GM19240 (cell line): Measurements from ENCODE around the gene SLC15A3.
"Not testable (repeated sequence)": the region's sequence is repeated elsewhere in the genome, so short reads cannot be mapped to it uniquely, and the experiment has no call there.

ENCODE experiments used
- DNase-seq: peaks from one replicate; pipeline ENCODE4 v3.0.0; 2011; ENCODE audit warnings: low spot score; ENCODE audit not compliant: insufficient read length

Gene SLC15A3

GRCh38 chr11:60914633-60915247 lies 37.2 kb downstream of the SLC15A3 start:
- no peak for DNase-seq

GRCh38 chr11:60913793-60914632 lies 38.0 kb downstream of the SLC15A3 start, which contains the start of gene TMEM109:
Gene TMEM109 (plus strand): TSS chr11:60914158. CDS start chr11:60919694, 5,536 bp downstream.
- DNase-seq, result no peak

DNA sequence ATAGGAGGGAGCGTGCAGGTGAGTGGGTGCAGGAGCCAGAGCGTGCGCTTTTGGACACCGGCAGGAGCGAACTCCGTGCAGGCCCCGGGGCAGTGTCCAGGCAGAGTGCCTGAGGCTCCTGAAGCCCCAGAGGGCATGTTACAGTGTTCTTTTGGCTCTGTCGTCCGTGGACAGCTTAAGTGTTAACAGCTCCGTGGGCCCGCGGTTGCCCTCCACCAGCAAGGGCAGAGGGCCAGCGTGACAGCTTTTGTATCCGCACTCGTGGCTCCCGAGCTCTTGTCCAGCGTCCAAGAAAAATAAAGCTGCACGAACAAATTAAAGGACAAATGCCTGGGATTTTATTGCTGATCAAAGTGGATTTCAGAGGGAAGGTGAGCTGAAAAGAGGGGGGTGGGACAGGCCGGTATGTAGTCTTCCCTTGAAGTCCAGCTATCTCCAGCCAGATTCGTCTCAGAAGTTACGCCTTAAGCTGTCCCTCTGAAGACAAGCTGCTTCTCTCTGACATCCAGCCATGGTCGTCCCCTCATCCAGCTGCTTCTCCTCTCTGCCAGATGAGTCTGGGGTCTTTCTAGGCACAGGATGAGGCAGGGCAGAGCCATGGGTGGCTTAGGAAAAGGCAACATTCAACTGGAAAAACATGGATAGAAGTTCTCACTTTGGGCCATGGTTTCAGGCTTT lies 39.0 kb downstream of the SLC15A3 start:
- no peak for DNase-seq

- DNase-seq, result no peak
Measured at GRCh38 chr11:60912223-60912850, 39.6 kb downstream of the SLC15A3 start.

DNA sequence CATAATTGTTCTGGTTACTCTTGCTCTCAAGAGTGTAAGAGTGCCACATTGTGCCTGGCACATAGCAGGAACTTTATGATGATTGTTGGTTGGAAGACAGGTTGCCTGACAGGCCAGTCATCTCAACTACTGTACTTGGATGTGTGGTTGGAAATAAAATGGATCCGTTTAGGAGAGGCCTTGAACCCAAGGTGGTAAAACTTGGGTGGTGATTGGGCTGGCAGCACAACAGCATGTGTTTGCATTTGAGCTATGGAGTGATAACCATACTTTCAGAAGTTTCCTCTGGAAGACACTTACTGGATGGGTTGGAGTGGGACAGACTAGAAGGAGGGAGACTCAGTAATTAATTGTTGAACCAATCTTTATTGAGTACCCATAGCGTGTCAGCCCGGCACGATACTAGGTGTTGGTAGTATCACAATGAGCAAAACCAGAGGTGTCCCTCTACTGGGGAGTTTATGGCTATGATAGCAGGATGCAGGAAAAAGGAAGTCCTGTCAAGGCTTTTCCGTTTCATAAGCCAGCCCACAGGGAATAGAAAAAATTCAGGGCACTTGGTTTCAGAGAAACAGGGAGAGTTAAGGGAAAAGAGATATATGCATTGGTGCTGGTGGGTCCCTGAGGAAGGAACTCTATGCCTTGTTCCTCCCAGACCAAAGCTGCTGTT lies 41.1 kb downstream of the SLC15A3 start:
- no peak for DNase-seq

GRCh38 chr11:60910281-60910687 lies 41.7 kb downstream of the SLC15A3 start:
- no peak for DNase-seq

DNA sequence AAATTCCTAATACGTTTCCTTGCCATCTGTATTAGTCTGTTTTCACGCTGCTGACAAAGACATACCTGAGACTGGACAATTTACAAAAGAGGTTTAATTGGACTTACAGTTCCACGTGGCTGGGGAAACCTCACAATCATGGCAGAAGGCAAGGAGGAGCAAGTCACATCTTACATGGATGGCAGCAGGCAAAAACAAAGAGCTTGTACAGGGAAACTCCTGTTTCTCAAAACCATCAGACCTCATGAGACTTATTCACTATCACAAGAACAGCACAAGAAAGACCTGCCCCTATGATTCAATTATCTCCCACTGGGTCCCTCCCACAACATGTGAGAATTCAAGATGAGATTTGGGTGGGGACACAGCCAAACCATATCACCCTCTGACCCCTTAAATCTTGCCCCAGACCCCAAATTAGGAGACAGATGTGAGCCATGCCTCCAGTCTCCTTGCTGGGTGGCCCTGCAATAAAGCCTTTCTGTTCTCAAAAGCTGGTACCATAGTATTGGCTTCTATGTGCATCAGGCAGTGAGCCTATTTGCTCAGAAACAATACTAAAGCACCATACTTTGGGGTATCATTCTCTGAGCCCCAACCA lies 42.2 kb downstream of the SLC15A3 start:
- not testable (repeated sequence) for DNase-seq

- DNase-seq, result no peak
Measured at GRCh38 chr11:60908803-60909202, 43.2 kb downstream of the SLC15A3 start.

GRCh38 chr11:60906132-60906972 lies 45.6 kb downstream of the SLC15A3 start, which contains the start of gene PRPF19:
Gene PRPF19 (minus strand): TSS chr11:60906585. CDS start chr11:60906382, 203 bp downstream.
- DNase-seq, result no peak

DNA sequence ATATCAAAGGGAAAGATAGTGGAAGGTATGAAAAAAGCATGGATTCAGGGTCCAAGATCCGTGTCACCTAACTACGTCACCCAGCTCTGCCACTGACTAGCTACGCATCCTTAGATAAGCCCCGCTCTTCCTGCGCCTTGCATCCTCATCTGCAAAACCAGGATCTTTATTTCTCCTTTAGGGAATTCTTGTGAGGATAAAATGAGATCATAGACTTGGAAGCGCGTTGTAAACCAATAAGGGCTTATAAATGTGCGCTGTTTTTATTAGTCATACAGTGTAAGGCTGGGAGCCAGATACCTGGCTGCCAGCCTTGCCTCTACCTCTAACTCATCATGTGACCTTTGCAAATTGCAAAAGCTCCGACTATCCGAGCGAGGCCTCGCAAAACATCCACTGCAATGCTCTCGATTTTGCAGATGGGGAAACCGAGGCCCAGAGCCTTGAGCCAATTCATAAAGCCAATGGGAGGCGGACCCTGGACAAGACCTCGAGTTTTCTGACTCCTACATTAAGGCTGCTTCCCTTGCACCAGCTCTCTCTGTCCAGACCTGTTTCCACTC lies 46.3 kb downstream of the SLC15A3 start:
- no peak for DNase-seq

- DNase-seq, result no peak
Measured at GRCh38 chr11:60905047-60905446, 46.9 kb downstream of the SLC15A3 start.

GRCh38 chr11:60902625-60903024 lies 49.4 kb downstream of the SLC15A3 start:
- DNase-seq, result no peak

GRCh38 chr11:60900673-60901404 lies 51.1 kb downstream of the SLC15A3 start:
- DNase-seq, result no peak

DNA sequence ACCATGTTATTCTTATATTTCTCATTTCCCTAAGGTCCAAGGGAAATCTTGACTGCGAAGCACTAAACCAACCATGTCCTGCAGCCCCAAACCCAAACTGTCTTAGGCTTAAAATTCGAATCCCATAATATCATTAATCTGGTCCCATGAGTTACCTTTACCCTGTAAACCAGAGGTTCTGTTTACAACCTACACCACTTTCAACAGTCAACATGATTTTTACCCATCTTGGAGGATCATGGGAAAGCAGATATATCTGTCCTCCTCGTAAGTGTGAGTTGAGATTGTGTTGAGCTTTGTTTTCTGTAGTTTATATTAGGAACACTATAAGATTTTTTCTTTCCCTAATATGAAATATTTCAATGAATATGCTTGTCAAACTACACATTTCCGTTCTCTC lies 52.0 kb downstream of the SLC15A3 start:
- no peak for DNase-seq

DNA sequence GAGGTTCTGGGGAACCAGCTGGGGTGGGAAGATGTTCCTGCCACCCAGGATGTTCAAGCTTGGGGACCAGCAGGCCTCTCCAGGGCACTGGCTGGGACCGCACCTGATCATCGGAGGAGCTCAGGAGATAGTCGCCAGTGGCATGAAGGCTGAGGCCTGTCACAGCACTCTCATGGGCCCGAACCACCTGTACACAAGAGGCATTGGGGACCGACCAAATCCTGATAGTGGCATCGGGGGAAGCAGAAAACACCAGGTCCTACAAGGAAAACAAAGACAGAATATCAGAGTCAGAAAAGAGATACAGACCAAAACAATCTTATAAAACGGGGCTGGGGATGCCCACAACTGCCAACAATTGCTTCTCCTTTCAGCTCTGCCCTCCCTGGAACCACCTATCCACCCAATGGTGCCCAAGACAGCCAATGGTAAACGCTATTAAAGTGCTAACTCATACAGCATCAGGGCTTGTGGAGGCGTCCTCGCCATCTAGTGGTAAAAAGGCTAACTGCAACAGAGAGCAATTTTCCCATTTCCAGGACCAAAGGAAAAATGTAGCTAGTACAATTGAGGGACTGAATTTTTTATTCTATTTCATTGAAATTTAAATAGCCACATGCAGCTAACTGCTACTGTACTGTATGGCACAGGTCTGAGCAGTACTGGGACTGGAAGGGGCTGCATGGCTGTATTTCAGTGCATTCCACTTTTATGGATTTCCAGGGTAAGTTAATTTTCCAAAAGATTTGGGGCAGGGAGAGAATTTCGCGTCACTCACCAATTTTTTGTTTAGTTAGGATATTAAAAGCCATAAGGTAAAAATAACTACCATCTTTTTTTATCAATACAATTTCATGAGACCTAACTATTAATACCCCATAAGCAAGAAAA lies 52.7 kb downstream of the SLC15A3 start:
- DNase-seq, result no peak

GRCh38 chr11:60897496-60897895 lies 54.5 kb downstream of the SLC15A3 start:
- no peak for DNase-seq

- no peak for DNase-seq
Measured at GRCh38 chr11:60895687-60896086, 56.3 kb downstream of the SLC15A3 start.
